Measurements from ENCODE around the gene ARPC1B. TPM values are rescaled to one million over a fixed set of nuclear protein-coding genes. Genes with fewer than 3 reads are reported as not detected.

ARPC1B gene
- polyA plus RNA-seq, 1 donor, result 73.1 TPM

GRCh38 chr7:99389772-99390171 is 15.2 kb downstream of the ARPC1B start:
- Histone ChIP-seq H3K36me3 (ENCODE audit: control insufficient read depth, insufficient read depth, low read length) (peaks cover 46% of the 10 kb centered on the region), H3K9me3 (ENCODE audit: control insufficient read depth, low read depth, low read length) (no peaks in the 10 kb centered on the region), H3K4me1 (ENCODE audit: control insufficient read depth, insufficient read depth, low read length) (peaks cover 10% of the 10 kb centered on the region), H3K4me3 (ENCODE audit: low read length) (no peak overlapping the region), H3K27me3 (ENCODE audit: control insufficient read depth, insufficient read depth, low read length) (no peaks in the 10 kb centered on the region), H3K27ac (ENCODE audit: low read length) (no peak overlapping the region)
- no peak for DNase-seq
- WGBS (ENCODE audit: insufficient coverage, low lambda C conversion rate), result no CpG with 5 or more reads among the region's 13 CpGs

DNA sequence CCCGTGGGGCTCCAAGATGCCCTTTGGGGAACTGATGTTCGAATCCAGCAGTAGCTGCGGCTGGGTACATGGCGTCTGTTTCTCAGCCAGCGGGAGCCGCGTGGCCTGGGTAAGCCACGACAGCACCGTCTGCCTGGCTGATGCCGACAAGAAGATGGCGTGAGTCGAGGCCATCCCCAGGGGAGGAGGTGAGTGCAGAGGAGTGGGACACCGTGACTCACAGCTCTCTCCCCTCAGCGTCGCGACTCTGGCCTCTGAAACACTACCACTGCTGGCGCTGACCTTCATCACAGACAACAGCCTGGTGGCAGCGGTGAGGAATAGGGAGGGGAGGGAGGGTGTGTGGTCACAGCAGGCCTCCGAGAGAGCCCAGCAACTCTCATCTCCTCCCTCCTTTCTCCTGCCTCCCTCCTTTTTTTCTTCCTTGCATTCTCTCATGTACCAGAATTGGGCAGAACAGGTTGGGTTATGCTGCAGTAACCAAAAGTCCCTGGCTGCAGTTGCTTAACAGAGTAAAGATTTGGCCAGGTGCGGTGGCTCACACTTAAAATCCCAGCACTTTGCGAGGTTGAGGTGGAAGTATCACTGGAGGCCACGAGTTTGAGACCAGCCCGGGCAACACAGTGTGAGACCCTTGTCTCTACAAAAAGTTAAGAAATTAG is 16.5 kb downstream of the ARPC1B start:
- H3K27ac ChIP-seq (ENCODE audit: low read length), result no peak overlapping the region
- peaks cover 56% of the 10 kb centered on the region for H3K36me3 ChIP-seq (ENCODE audit: control insufficient read depth, insufficient read depth, low read length)
- DNase-seq, result no peak
- H3K27me3 ChIP-seq (ENCODE audit: control insufficient read depth, insufficient read depth, low read length), result no peaks in the 10 kb centered on the region
- H3K4me3 ChIP-seq (ENCODE audit: low read length), result no peak overlapping the region
- WGBS (ENCODE audit: insufficient coverage, low lambda C conversion rate), result no CpG with 5 or more reads among the region's 23 CpGs
- H3K9me3 ChIP-seq (ENCODE audit: control insufficient read depth, low read depth, low read length), result no peaks in the 10 kb centered on the region
- H3K4me1 ChIP-seq (ENCODE audit: control insufficient read depth, insufficient read depth, low read length), result peaks cover 10% of the 10 kb centered on the region

- Histone ChIP-seq H3K9me3 (ENCODE audit: control insufficient read depth, low read depth, low read length) (no peaks in the 10 kb centered on the region), H3K27ac (ENCODE audit: low read length) (no peak overlapping the region), H3K27me3 (ENCODE audit: control insufficient read depth, insufficient read depth, low read length) (no peaks in the 10 kb centered on the region), H3K36me3 (ENCODE audit: control insufficient read depth, insufficient read depth, low read length) (peaks cover 54% of the 10 kb centered on the region), H3K4me1 (ENCODE audit: control insufficient read depth, insufficient read depth, low read length) (peaks cover 10% of the 10 kb centered on the region), H3K4me3 (ENCODE audit: low read length) (peak overlapping the region; percentile 58)
- no CpG with 5 or more reads among the region's 8 CpGs for WGBS (ENCODE audit: insufficient coverage, low lambda C conversion rate)
- no peak for DNase-seq
Observed at GRCh38 chr7:99392046-99392445, 17.5 kb downstream of the ARPC1B start.

DNA sequence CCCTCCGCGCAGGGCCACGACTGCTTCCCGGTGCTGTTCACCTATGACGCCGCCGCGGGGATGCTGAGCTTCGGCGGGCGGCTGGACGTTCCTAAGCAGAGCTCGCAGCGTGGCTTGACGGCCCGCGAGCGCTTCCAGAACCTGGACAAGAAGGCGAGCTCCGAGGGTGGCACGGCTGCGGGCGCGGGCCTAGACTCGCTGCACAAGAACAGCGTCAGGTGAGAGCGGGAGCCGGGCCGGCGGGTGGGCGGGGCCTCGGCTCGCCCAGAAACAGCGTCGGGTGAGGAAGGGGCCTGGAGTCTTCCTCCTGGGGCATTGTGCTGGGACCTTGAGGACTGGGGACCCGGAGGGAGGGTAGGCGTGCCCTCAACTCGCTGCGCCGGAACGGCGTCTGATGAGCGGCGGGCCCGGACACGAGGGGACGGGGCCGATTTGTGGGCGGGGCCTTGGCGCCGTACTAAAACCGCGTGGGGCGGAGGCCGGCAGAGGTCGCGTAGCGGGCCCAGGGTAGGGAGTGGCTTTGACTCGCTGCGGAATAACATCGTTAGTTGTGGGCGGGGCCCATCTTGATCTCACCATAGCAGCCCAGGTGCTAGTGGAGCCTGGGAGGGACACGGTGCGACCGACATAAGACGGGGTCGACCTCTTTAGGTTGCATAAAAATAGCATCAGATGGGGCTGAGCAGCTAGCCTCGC is 18.3 kb downstream of the ARPC1B start:
- H3K27ac ChIP-seq (ENCODE audit: low read length), result peak overlapping the region; percentile 41
- no peaks in the 10 kb centered on the region for H3K9me3 ChIP-seq (ENCODE audit: control insufficient read depth, low read depth, low read length)
- no CpG with 5 or more reads among the region's 68 CpGs for WGBS (ENCODE audit: insufficient coverage, low lambda C conversion rate)
- peak overlapping the region; percentile 58 for H3K4me3 ChIP-seq (ENCODE audit: low read length)
- peak; percentile 72 to 88 for DNase-seq
- H3K4me1 ChIP-seq (ENCODE audit: control insufficient read depth, insufficient read depth, low read length), result peaks cover 10% of the 10 kb centered on the region
- peaks cover 61% of the 10 kb centered on the region for H3K36me3 ChIP-seq (ENCODE audit: control insufficient read depth, insufficient read depth, low read length)
- no peaks in the 10 kb centered on the region for H3K27me3 ChIP-seq (ENCODE audit: control insufficient read depth, insufficient read depth, low read length)

DNA sequence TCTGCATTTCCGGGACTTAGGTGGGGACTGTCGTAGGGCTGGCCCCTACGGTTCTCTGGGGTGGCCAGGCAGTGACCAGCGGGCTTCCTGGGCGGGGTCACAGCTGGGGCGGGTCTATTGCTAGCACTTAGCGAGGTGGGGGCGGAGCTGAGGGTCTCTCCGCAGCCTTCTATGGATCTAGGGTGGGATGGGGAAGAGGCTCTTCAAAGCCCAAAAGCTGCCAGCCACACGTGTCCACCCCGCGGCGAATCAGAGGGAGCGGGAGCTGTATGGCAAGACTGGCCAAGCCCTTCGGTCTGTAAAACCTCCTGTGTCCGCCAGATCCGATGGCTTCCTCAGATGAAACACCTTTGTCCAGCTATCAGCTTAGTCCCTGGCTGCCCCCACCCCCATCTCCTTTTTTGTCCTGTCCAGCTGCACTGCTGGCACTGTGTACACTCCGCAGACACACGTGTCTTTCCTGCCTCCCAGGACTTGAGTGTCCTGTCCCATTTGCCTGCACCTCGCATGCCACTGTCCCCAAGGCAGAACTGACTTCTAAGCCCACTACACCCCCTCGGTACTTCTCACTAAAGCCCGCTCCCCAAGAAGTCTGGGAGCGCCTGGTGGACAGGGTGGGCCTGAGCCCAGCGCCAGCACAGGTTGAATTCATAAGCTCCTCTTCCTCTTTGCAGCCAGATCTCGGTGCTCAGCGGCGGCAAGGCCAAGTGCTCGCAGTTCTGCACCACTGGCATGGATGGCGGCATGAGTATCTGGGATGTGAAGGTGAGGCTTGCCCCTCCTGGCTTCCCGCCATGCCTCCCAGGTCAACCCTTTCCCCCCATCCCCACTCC is 19.0 kb downstream of the ARPC1B start:
- peaks cover 61% of the 10 kb centered on the region for H3K36me3 ChIP-seq (ENCODE audit: control insufficient read depth, insufficient read depth, low read length)
- peaks cover 10% of the 10 kb centered on the region for H3K4me1 ChIP-seq (ENCODE audit: control insufficient read depth, insufficient read depth, low read length)
- no peaks in the 10 kb centered on the region for H3K27me3 ChIP-seq (ENCODE audit: control insufficient read depth, insufficient read depth, low read length)
- peak overlapping the region; percentile 58 for H3K4me3 ChIP-seq (ENCODE audit: low read length)
- DNase-seq, result no peak
- peak overlapping the region; percentile 41 for H3K27ac ChIP-seq (ENCODE audit: low read length)
- H3K9me3 ChIP-seq (ENCODE audit: control insufficient read depth, low read depth, low read length), result no peaks in the 10 kb centered on the region
- WGBS (ENCODE audit: insufficient coverage, low lambda C conversion rate), result no CpG with 5 or more reads among the region's 30 CpGs

DNA sequence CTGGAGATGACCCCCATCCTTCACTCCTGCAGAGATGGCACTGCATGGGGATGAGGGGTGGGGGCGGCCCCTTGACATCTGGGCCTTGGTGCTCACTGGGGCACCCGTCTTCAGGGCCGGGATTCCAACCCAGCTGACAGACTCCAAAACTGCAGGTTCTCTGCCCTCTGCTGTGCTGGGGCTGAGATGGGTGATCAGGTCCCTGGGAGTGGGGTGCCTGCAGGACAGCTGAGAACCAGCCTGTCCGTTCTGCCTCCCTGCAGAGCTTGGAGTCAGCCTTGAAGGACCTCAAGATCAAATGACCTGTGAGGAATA is 19.6 kb downstream of the ARPC1B start:
- no peak for DNase-seq
- no peak overlapping the region for H3K4me3 ChIP-seq (ENCODE audit: low read length)
- H3K4me1 ChIP-seq (ENCODE audit: control insufficient read depth, insufficient read depth, low read length), result peaks cover 10% of the 10 kb centered on the region
- peaks cover 67% of the 10 kb centered on the region for H3K36me3 ChIP-seq (ENCODE audit: control insufficient read depth, insufficient read depth, low read length)
- H3K27me3 ChIP-seq (ENCODE audit: control insufficient read depth, insufficient read depth, low read length), result no peaks in the 10 kb centered on the region
- no peak overlapping the region for H3K27ac ChIP-seq (ENCODE audit: low read length)
- no peaks in the 10 kb centered on the region for H3K9me3 ChIP-seq (ENCODE audit: control insufficient read depth, low read depth, low read length)
- WGBS (ENCODE audit: insufficient coverage, low lambda C conversion rate), result no CpG with 5 or more reads among the region's 4 CpGs

- Histone ChIP-seq H3K9me3 (ENCODE audit: control insufficient read depth, low read depth, low read length) (no peaks in the 10 kb centered on the region), H3K4me3 (ENCODE audit: low read length) (no peak overlapping the region), H3K27me3 (ENCODE audit: control insufficient read depth, insufficient read depth, low read length) (no peaks in the 10 kb centered on the region), H3K36me3 (ENCODE audit: control insufficient read depth, insufficient read depth, low read length) (peaks cover 69% of the 10 kb centered on the region), H3K27ac (ENCODE audit: low read length) (no peak overlapping the region), H3K4me1 (ENCODE audit: control insufficient read depth, insufficient read depth, low read length) (peaks cover 10% of the 10 kb centered on the region)
- DNase-seq, result no peak
- no CpG with 5 or more reads among the region's 14 CpGs for WGBS (ENCODE audit: insufficient coverage, low lambda C conversion rate)
Observed at GRCh38 chr7:99395616-99396327, 21.2 kb downstream of the ARPC1B start.

- H3K27ac ChIP-seq (ENCODE audit: low read length), result no peak overlapping the region
- H3K36me3 ChIP-seq (ENCODE audit: control insufficient read depth, insufficient read depth, low read length), result peaks cover 69% of the 10 kb centered on the region
- no peaks in the 10 kb centered on the region for H3K9me3 ChIP-seq (ENCODE audit: control insufficient read depth, low read depth, low read length)
- WGBS (ENCODE audit: insufficient coverage, low lambda C conversion rate), result no CpG with 5 or more reads among the region's 21 CpGs
- H3K4me3 ChIP-seq (ENCODE audit: low read length), result no peak overlapping the region
- no peak for DNase-seq
- peaks cover 10% of the 10 kb centered on the region for H3K4me1 ChIP-seq (ENCODE audit: control insufficient read depth, insufficient read depth, low read length)
- no peaks in the 10 kb centered on the region for H3K27me3 ChIP-seq (ENCODE audit: control insufficient read depth, insufficient read depth, low read length)
Observed at GRCh38 chr7:99396418-99397296, 22.1 kb downstream of the ARPC1B start.

DNA sequence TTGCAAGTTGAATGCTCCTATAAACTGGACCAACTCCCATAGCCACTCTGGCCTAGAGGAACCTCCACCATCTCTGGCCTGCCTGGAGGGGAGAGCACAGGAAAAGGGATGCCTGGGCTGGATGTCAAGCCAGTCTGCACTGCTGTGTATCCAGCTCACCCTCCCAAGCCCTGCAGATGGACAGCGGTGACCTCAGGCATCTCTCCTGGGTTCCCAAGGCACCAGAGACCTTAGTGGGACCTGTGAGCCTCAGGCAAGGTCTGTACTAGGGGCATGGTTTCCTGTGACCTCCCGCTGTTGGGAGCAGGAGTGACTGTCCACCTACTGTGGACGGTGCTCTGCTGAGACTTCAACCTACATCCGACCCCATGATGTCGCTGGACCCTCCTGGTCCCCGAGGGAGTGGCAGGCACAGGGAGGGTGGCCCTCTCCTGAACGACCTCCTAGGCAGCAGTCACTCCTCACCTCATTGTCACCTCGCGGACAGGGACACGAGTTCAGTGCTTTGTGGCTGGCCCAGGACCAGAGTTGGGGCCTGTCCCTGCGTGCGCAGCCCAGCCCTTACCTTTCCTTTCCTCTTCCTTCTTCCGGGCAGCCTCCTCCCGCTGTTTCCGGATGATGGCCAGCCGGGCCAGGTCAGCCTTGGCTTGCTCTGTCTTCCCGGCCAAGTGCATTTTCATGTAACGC is 22.9 kb downstream of the ARPC1B start:
- WGBS (ENCODE audit: insufficient coverage, low lambda C conversion rate), result no CpG with 5 or more reads among the region's 18 CpGs
- no peaks in the 10 kb centered on the region for H3K27me3 ChIP-seq (ENCODE audit: control insufficient read depth, insufficient read depth, low read length)
- no peaks in the 10 kb centered on the region for H3K9me3 ChIP-seq (ENCODE audit: control insufficient read depth, low read depth, low read length)
- no peak for DNase-seq
- H3K27ac ChIP-seq (ENCODE audit: low read length), result no peak overlapping the region
- peaks cover 73% of the 10 kb centered on the region for H3K36me3 ChIP-seq (ENCODE audit: control insufficient read depth, insufficient read depth, low read length)
- H3K4me3 ChIP-seq (ENCODE audit: low read length), result no peak overlapping the region
- H3K4me1 ChIP-seq (ENCODE audit: control insufficient read depth, insufficient read depth, low read length), result peaks cover 6% of the 10 kb centered on the region

All from large intestine (tissue), 3 donors.